Measurements from ENCODE around the gene EMB. TPM values are rescaled to one million over a fixed set of nuclear protein-coding genes. Genes with fewer than 3 reads are reported as not detected.
"Not testable (repeated sequence)": the region's sequence is repeated elsewhere in the genome, so short reads cannot be mapped to it uniquely, and the experiment has no call there.

EMB gene
- 1 to 10 TPM; 3.5 to 5.1 (median 3.7) TPM for polyA plus RNA-seq (ENCODE audit: insufficient read length in 4 of 4)

GRCh38 chr5:50440651-50441492 lies at the start of gene EMB:
Gene EMB, minus strand, starts transcription at chr5:50441288. Its CDS starts 137 bp downstream, at chr5:50441151.
- peak in 2 of 4 donors; percentile 21 to 32 for DNase-seq (ENCODE audit: low read depth in 4 of 4, low spot score in 2 of 4)

GRCh38 chr5:50489491-50489890 lies 48.4 kb upstream of the EMB start:
- DNase-seq (ENCODE audit: low read depth in 4 of 4, low spot score in 2 of 4): not testable (repeated sequence)

- DNase-seq (ENCODE audit: low read depth in 4 of 4, low spot score in 2 of 4): not testable (repeated sequence)
Observed at GRCh38 chr5:50478790-50479189, 37.7 kb upstream of the EMB start.

- no peak for DNase-seq (ENCODE audit: low read depth in 4 of 4, low spot score in 2 of 4)
Observed at GRCh38 chr5:50476549-50476948, 35.5 kb upstream of the EMB start.

- DNase-seq (ENCODE audit: low read depth in 4 of 4, low spot score in 2 of 4): not testable (repeated sequence)
Observed at GRCh38 chr5:50465015-50465414, 23.9 kb upstream of the EMB start.

GRCh38 chr5:50463726-50464125 lies 22.6 kb upstream of the EMB start:
- DNase-seq (ENCODE audit: low read depth in 4 of 4, low spot score in 2 of 4): no peak

- DNase-seq (ENCODE audit: low read depth in 4 of 4, low spot score in 2 of 4): no peak
Observed at GRCh38 chr5:50463047-50463446, 22.0 kb upstream of the EMB start.

- not testable (repeated sequence) for DNase-seq (ENCODE audit: low read depth in 4 of 4, low spot score in 2 of 4)
Observed at GRCh38 chr5:50462579-50462978, 21.5 kb upstream of the EMB start.

- DNase-seq (ENCODE audit: low read depth in 4 of 4, low spot score in 2 of 4): not testable (repeated sequence)
Observed at GRCh38 chr5:50458372-50458771, 17.3 kb upstream of the EMB start.

- not testable (repeated sequence) for DNase-seq (ENCODE audit: low read depth in 4 of 4, low spot score in 2 of 4)
Observed at GRCh38 chr5:50449241-50449640, 8.2 kb upstream of the EMB start.

GRCh38 chr5:50447941-50448340 lies 6.9 kb upstream of the EMB start:
- DNase-seq (ENCODE audit: low read depth in 4 of 4, low spot score in 2 of 4): no peak

GRCh38 chr5:50447228-50447627 lies 6.1 kb upstream of the EMB start:
- DNase-seq (ENCODE audit: low read depth in 4 of 4, low spot score in 2 of 4): no peak

- no peak for DNase-seq (ENCODE audit: low read depth in 4 of 4, low spot score in 2 of 4)
Observed at GRCh38 chr5:50445296-50445949, 4.3 kb upstream of the EMB start.

GRCh38 chr5:50442559-50443539 lies 1.8 kb upstream of the EMB start:
- not testable (repeated sequence) for DNase-seq (ENCODE audit: low read depth in 4 of 4, low spot score in 2 of 4)

- DNase-seq (ENCODE audit: low read depth in 4 of 4, low spot score in 2 of 4): peak in 1 of 4 donors; percentile 11
Observed at GRCh38 chr5:50441493-50441955, 436 bp upstream of the EMB start.

GRCh38 chr5:50439221-50439620 lies 1.9 kb downstream of the EMB start:
- no peak for DNase-seq (ENCODE audit: low read depth in 4 of 4, low spot score in 2 of 4)

GRCh38 chr5:50438060-50438459 lies 3.0 kb downstream of the EMB start:
- not testable (repeated sequence) for DNase-seq (ENCODE audit: low read depth in 4 of 4, low spot score in 2 of 4)

GRCh38 chr5:50435168-50435567 lies 5.9 kb downstream of the EMB start:
- DNase-seq (ENCODE audit: low read depth in 4 of 4, low spot score in 2 of 4): no peak

- not testable (repeated sequence) for DNase-seq (ENCODE audit: low read depth in 4 of 4, low spot score in 2 of 4)
Observed at GRCh38 chr5:50431133-50431904, 9.8 kb downstream of the EMB start.

Data from left renal cortex interstitium (tissue), 4 donors.